ENCODE data around the gene CCT5. TPM values are rescaled to one million over a fixed set of nuclear protein-coding genes. Genes with fewer than 3 reads are reported as not detected.

Gene CCT5
- total RNA-seq, 1 experiment from 2014 or later, result 532 TPM

DNA sequence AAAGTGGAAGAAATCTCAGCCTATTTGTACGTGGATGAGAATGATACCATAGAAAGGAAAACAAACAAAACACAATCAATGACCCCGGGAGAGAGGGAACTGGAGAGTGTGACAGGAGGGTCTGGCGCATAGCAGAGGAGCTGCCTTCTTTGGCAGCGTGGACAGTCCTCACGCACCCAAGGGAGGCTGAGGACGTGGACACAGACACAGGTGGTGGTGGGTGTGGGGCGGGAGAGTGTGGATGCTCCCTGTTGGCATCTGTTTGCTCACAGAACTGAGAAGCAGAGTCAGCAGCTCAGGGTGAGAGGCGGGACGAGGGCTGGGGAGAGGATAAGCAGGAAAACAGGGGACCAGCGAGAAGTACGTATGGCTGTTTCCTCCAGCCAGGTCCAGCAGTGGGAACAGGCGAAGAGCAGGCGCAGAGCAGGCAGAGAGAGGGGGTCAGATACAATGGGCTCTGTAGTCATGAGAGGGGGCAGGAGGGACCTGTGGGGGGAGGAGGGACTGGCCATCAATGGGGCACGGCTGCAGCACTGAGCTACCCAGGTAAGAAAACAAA is 47.6 kb downstream of the CCT5 start:
- no CpG with 5 or more reads among the region's 14 CpGs for WGBS (ENCODE audit: extremely low coverage, insufficient read length, low lambda C conversion rate)
- no peak overlapping the region for H3K18ac ChIP-seq (ENCODE audit: insufficient read length, low read depth, low read length)
- H4K20me1 ChIP-seq (ENCODE audit: control insufficient read depth, insufficient read depth, insufficient read length), result no peaks in the 10 kb centered on the region

More for the DNA sequence above, 47.6 kb downstream of the CCT5 start:
- Histone ChIP-seq H2AFZ (ENCODE audit: low read length) (no peak overlapping the region), H3K79me1 (ENCODE audit: insufficient read depth, low read depth, low read length, poor library complexity, severe bottlenecking) (no peaks in the 10 kb centered on the region), H2BK12ac (ENCODE audit: insufficient read length, low read depth, low read length) (no peak overlapping the region), H4K8ac (replicated peaks; ENCODE audit: insufficient read length, low read depth, low read length) (no peak overlapping the region), H3K27me3 (ENCODE audit: insufficient read depth, low read length) (no peaks in the 10 kb centered on the region), H4K5ac (ENCODE audit: insufficient read length, low read depth, low read length) (no peak overlapping the region), H3T11ph (ENCODE audit: low read length) (no peak overlapping the region), H3K56ac (ENCODE audit: insufficient read length, low read depth, low read length) (no peak overlapping the region), H2BK15ac (ENCODE audit: low read depth, low read length) (no peak overlapping the region), H2BK20ac (ENCODE audit: low read depth, low read length, poor library complexity, severe bottlenecking) (no peak overlapping the region), H3K79me2 (ENCODE audit: insufficient read depth, low read length) (peaks cover 2% of the 10 kb centered on the region), H3K27ac (ENCODE audit: insufficient read length, low read depth, low read length) (no peak overlapping the region), H2AK5ac (ENCODE audit: insufficient read length, low read length) (no peak overlapping the region), H2BK120ac (ENCODE audit: low read depth, low read length, poor library complexity, severe bottlenecking) (no peak overlapping the region), H3K14ac (ENCODE audit: insufficient read depth, low read length) (peak overlapping the region; percentile 58; the same call in 1 of the 2 replicates), H3K23me2 (ENCODE audit: insufficient read length, low read depth, low read length, poor library complexity, severe bottlenecking) (no peaks in the 10 kb centered on the region), H3K9me3 (ENCODE audit: control insufficient read depth, low read depth, low read length) (no peaks in the 10 kb centered on the region), H4K91ac (ENCODE audit: insufficient read length, low read depth, low read length) (no peak overlapping the region), H3K4me2 (ENCODE audit: insufficient read depth, insufficient read length, low read length) (no peak overlapping the region), H3K23ac (ENCODE audit: insufficient read length, low read depth, low read length) (no peak overlapping the region), H2BK5ac (ENCODE audit: insufficient read length, low read length) (no peak overlapping the region), H3K4ac (ENCODE audit: low read depth, low read length) (no peak overlapping the region), H3K4me1 (ENCODE audit: insufficient read depth, low read length) (no peaks in the 10 kb centered on the region), H3K9ac (ENCODE audit: extremely low read depth, insufficient read length, low read length) (peak overlapping the region; percentile 10)
- no peak overlapping the region; a peak in 1 of 5 replicates for H3K4me3 Mint-ChIP-seq
- peaks cover 5 to 10% of the 10 kb centered on the region in 2 experiments for H3K4me1 Mint-ChIP-seq
- peak overlapping the region in 2 of 3 experiments; percentile 41 to 89; a peak in 3 of 7 replicates for H3K27ac Mint-ChIP-seq
- peaks cover 7 to 16% (median 13%) of the 10 kb centered on the region in 3 experiments for H3K36me3 Mint-ChIP-seq (ENCODE audit: insufficient read depth in 1 of 3, low read depth in 3 of 3)
- H3K9me3 Mint-ChIP-seq, result peaks cover 4% of the 10 kb centered on the region in 2 experiments; a peak in 4 of 5 replicates
- no peak for DNase-seq
- TF ChIP-seq, protein P1, sequence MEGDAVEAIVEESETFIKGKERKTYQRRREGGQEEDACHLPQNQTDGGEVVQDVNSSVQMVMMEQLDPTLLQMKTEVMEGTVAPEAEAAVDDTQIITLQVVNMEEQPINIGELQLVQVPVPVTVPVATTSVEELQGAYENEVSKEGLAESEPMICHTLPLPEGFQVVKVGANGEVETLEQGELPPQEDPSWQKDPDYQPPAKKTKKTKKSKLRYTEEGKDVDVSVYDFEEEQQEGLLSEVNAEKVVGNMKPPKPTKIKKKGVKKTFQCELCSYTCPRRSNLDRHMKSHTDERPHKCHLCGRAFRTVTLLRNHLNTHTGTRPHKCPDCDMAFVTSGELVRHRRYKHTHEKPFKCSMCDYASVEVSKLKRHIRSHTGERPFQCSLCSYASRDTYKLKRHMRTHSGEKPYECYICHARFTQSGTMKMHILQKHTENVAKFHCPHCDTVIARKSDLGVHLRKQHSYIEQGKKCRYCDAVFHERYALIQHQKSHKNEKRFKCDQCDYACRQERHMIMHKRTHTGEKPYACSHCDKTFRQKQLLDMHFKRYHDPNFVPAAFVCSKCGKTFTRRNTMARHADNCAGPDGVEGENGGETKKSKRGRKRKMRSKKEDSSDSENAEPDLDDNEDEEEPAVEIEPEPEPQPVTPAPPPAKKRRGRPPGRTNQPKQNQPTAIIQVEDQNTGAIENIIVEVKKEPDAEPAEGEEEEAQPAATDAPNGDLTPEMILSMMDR (conservative IDR thresholded peaks at IDR 0.05), result no peak
- H3K27me3 Mint-ChIP-seq (ENCODE audit: low read depth), result no peaks in the 10 kb centered on the region

Measured in H9 (cell line).